Loucy (cell line): ENCODE data around the gene SLC10A7.

Experiments used
- EZH2phosphoT487 ChIP-seq: fragments of 200-600 bp; IDR thresholded peaks from 2 replicates; pipeline ENCODE4 v1.6.1; 2018; ENCODE audit warnings: antibody characterized with exemption, mild to moderate bottlenecking, moderate library complexity, borderline replicate concordance
- TF ChIP-seq, protein P1 (sequence below): fragments of 200-600 bp; sonication (generic); conservative IDR thresholded peaks from 2 replicates; pipeline ENCODE4 v1.5.1; 2014; ENCODE audit warnings: mild to moderate bottlenecking, antibody characterized with exemption, low read length

DNA sequence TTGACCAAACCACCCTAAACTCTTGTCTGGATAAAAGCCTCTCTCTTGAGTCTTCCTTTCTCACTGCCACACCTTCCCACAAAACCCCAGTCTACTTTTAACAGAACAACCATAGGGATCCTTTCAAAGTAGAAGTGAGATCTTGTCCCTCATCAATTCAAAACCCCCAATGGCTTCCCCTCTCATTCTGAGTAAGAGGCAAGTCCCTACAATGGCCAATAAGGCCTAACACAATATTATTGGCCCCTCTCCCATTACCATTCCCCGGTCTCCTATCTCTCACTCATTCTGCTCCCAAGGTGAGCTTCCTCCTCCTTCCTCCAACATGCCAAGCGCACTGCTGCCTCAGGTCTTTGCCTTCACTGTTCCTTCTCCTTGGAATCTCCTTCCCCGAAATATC is 250.3 kb downstream of the SLC10A7 start:
- TF ChIP-seq, protein P1, sequence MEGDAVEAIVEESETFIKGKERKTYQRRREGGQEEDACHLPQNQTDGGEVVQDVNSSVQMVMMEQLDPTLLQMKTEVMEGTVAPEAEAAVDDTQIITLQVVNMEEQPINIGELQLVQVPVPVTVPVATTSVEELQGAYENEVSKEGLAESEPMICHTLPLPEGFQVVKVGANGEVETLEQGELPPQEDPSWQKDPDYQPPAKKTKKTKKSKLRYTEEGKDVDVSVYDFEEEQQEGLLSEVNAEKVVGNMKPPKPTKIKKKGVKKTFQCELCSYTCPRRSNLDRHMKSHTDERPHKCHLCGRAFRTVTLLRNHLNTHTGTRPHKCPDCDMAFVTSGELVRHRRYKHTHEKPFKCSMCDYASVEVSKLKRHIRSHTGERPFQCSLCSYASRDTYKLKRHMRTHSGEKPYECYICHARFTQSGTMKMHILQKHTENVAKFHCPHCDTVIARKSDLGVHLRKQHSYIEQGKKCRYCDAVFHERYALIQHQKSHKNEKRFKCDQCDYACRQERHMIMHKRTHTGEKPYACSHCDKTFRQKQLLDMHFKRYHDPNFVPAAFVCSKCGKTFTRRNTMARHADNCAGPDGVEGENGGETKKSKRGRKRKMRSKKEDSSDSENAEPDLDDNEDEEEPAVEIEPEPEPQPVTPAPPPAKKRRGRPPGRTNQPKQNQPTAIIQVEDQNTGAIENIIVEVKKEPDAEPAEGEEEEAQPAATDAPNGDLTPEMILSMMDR = no peak
- TF ChIP-seq EZH2phosphoT487 = no peak
